HepG2 (cell line): ENCODE results near the gene CLHC1. TPM values are rescaled to one million over a fixed set of nuclear protein-coding genes. Genes with fewer than 3 reads are reported as not detected.
A peak's percentile ranks its signal among the peaks of the same experiment; 100 is the strongest.

Experiments used
- CBX5 ChIP-seq: sonication (generic); formaldehyde crosslinking; IDR thresholded peaks from 2 replicates; pipeline ENCODE4 v1.4.0; 2020; ENCODE audit warnings: missing genetic modification reagents, borderline replicate concordance
- ISL2 ChIP-seq: sonication (generic); formaldehyde crosslinking; IDR thresholded peaks from 2 replicates; pipeline ENCODE4 v1.5.0; 2020; ENCODE audit warnings: missing genetic modification reagents
- KLF13 ChIP-seq: sonication (generic); formaldehyde crosslinking; IDR thresholded peaks from 2 replicates; pipeline ENCODE4 v1.4.0; 2020; ENCODE audit warnings: mild to moderate bottlenecking, missing genetic modification reagents
- MXI1 ChIP-seq: IDR thresholded peaks from 3 replicates; pipeline ENCODE4 v1.6.1; 2012; ENCODE audit warnings: low read depth, low read length, inconsistent platforms, borderline replicate concordance
- NKX3-1 ChIP-seq: sonication (generic); formaldehyde crosslinking; IDR thresholded peaks from 2 replicates; pipeline ENCODE4 v1.5.0; 2020; ENCODE audit warnings: missing genetic modification reagents
- NR1H2 ChIP-seq: sonication (generic); formaldehyde crosslinking; IDR thresholded peaks from 2 replicates; pipeline ENCODE4 v1.8.1; 2022; ENCODE audit warnings: low read depth, missing genetic modification reagents, borderline replicate concordance
- PHF8 ChIP-seq: sonication (generic); formaldehyde crosslinking; IDR thresholded peaks from 2 replicates; pipeline ENCODE4 v1.5.0; 2020; ENCODE audit warnings: missing genetic modification reagents
- POLR2AphosphoS2 ChIP-seq: IDR thresholded peaks from 2 replicates; pipeline ENCODE4 v1.6.1; 2011; ENCODE audit warnings: low read depth, low read length, improper control_type of control experiment
- RAD21 ChIP-seq: fragments of 450-650 bp; formaldehyde crosslinking; IDR thresholded peaks from 2 replicates; pipeline ENCODE4 v1.5.0; 2020; ENCODE audit warnings: mild to moderate bottlenecking
- SIX4 ChIP-seq: sonication (generic); formaldehyde crosslinking; IDR thresholded peaks from 2 replicates; pipeline ENCODE4 v1.4.0; 2020; ENCODE audit warnings: missing genetic modification reagents
- SMYD3 ChIP-seq: sonication (generic); formaldehyde crosslinking; IDR thresholded peaks from 2 replicates; pipeline ENCODE4 v1.8.1; 2023; ENCODE audit warnings: mild to moderate bottlenecking, missing genetic modification reagents
- SPEN ChIP-seq: sonication (generic); formaldehyde crosslinking; IDR thresholded peaks from 2 replicates; pipeline ENCODE4 v1.5.1; 2020; ENCODE audit warnings: low read depth, mild to moderate bottlenecking, missing genetic modification reagents
- TBL1XR1 ChIP-seq: fragments of 150-350 bp; IDR thresholded peaks from 2 replicates; pipeline ENCODE4 v1.6.1; 2014; ENCODE audit warnings: borderline replicate concordance, low read length; ENCODE audit not compliant: partially characterized antibody
- XRCC5 ChIP-seq: fragments of 200-400 bp; formaldehyde crosslinking; optimal IDR thresholded peaks from 2 replicates; pipeline ENCODE3; 2017; ENCODE audit warnings: mild to moderate bottlenecking, low read length
- ZMYM2 ChIP-seq: sonication (generic); formaldehyde crosslinking; IDR thresholded peaks from 2 replicates; pipeline ENCODE4 v1.8.0; 2022; ENCODE audit warnings: mild to moderate bottlenecking, missing genetic modification reagents
- ZNF205 ChIP-seq: IDR thresholded peaks from 2 replicates; pipeline ENCODE4 v1.6.1; 2018; ENCODE audit warnings: missing biosample characterization, missing genetic modification reagents
- ZNF292 ChIP-seq: sonication (generic); formaldehyde crosslinking; IDR thresholded peaks from 2 replicates; pipeline ENCODE4 v1.8.1; 2022; ENCODE audit warnings: mild to moderate bottlenecking, low read depth, missing genetic modification reagents, borderline replicate concordance
- ZNF550 ChIP-seq: sonication (generic); formaldehyde crosslinking; IDR thresholded peaks from 2 replicates; pipeline ENCODE4 v1.4.0; 2020; ENCODE audit warnings: mild to moderate bottlenecking, missing genetic modification reagents, borderline replicate concordance
- ZNF557 ChIP-seq: sonication (generic); formaldehyde crosslinking; IDR thresholded peaks from 2 replicates; pipeline ENCODE4 v1.4.0; 2020; ENCODE audit warnings: missing genetic modification reagents
- ZNF589 ChIP-seq: sonication (generic); formaldehyde crosslinking; conservative IDR thresholded peaks from 2 replicates; pipeline ENCODE4 v1.8.0; 2022; ENCODE audit warnings: mild to moderate bottlenecking, moderate library complexity, missing genetic modification reagents
- ZNF790 ChIP-seq: sonication (generic); formaldehyde crosslinking; IDR thresholded peaks from 2 replicates; pipeline ENCODE4 v1.8.0; 2022; ENCODE audit warnings: missing genetic modification reagents, mild to moderate bottlenecking, borderline replicate concordance
- ZNF850 ChIP-seq: sonication (generic); formaldehyde crosslinking; conservative IDR thresholded peaks from 2 replicates; pipeline ENCODE4 v1.9.0; 2021; ENCODE audit warnings: mild to moderate bottlenecking, missing genetic modification reagents
- ZNF879 ChIP-seq: sonication (generic); formaldehyde crosslinking; IDR thresholded peaks from 2 replicates; pipeline ENCODE4 v1.8.1; 2023; ENCODE audit warnings: missing genetic modification reagents
- polyA plus RNA-seq, 8 experiments: library from polyadenylated mRNA; depleted of rRNA in 3 of 8; stranded (reverse) in 7 of 8; unstranded in 1 of 8; fragments of >200 nt; fragmentation: Illumina TruSeq in 4 of 8; extraction: Trizol in 4 of 8; gene quantifications; 2 replicates each; pipeline versions ENCODE4 v1.2.1 to v1.2.3, GENCODE V29; 2011 to 2016; ENCODE audit warnings: low read depth in 4 of 8, missing spikeins in 1 of 8, mixed read lengths in 1 of 8; ENCODE audit not compliant: insufficient read depth in 1 of 8
- total RNA-seq, 5 experiments: library from RNA; depleted of rRNA; stranded (reverse); fragments of >200 nt; fragmentation: Illumina TruSeq; extraction: Trizol; gene quantifications; 2 replicates each; pipeline ENCODE4 v1.2.3, GENCODE V29; 2016; ENCODE audit warnings: low read depth in 1 of 5
- TF ChIP-seq, protein P1 (sequence below): sonication (generic); formaldehyde crosslinking; IDR thresholded peaks from 2 replicates; pipeline ENCODE4 v1.4.0; 2020; ENCODE audit warnings: missing genetic modification reagents
- TF ChIP-seq, protein P2 (sequence below): fragments of 450-650 bp; IDR thresholded peaks from 2 replicates; pipeline ENCODE4 v1.6.1; 2016
- TF ChIP-seq, protein P3 (sequence below): IDR thresholded peaks from 2 replicates; pipeline ENCODE4 v1.6.1; 2016; ENCODE audit warnings: mild to moderate bottlenecking, missing biosample characterization, missing genetic modification reagents
- TF ChIP-seq, protein P4 (sequence below): sonication (generic); formaldehyde crosslinking; IDR thresholded peaks from 2 replicates; pipeline ENCODE4 v1.8.0; 2022; ENCODE audit warnings: low read depth, missing genetic modification reagents

CLHC1 gene
- total and polyA plus RNA-seq, 2 of the 13 experiments (the other 11 are each of a cell fraction or from before 2014, with no cell fraction given) = 9.8 to 12.6 TPM

DNA sequence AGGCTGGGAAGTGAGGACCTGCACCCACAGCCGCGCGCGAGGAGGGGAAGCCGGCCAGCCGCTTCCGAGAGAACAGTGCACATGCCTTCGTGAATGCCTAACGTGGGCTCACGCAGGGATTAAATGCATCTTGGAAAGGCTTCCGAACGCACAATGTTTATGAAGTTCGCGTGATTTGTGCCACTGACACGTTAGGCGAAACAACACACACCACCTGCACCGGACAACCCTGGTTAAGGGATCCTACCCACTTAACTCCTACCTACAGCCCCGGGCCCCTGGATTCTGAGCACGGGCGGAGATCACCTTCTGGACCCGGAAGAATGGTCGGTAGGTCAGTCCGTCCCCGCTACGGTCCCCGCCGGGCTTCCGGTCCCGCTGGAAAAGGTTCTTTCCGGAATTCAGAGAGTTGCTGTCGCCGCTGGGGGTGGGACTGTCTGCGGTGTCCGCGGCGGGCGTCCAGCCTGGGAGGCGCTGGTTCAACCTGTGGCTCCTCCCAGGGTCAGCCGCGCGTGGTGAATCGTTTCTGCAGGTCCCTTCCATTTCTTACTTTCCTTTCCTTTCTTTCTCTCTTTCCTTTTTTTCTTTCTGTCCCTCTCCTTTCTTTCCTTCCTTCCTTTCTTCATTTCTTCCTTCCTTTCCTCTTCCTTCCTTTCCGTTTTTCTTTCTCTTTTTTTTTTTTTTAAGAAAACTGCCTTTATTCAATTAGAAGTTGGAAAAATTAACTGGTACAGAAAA, 37.0 kb upstream of the CLHC1 start, which contains the start of gene MTIF2 (continued):
- TF ChIP-seq SPEN (CRISPR knock-in tag) = peak; percentile 99
- no peak for TF ChIP-seq ZNF850 (CRISPR knock-in tag)
- 0 out of 2 replicates have a peak, but pooled peaks have one; percentile 81 for TF ChIP-seq KLF13 (CRISPR knock-in tag)
- TF ChIP-seq, protein P1, sequence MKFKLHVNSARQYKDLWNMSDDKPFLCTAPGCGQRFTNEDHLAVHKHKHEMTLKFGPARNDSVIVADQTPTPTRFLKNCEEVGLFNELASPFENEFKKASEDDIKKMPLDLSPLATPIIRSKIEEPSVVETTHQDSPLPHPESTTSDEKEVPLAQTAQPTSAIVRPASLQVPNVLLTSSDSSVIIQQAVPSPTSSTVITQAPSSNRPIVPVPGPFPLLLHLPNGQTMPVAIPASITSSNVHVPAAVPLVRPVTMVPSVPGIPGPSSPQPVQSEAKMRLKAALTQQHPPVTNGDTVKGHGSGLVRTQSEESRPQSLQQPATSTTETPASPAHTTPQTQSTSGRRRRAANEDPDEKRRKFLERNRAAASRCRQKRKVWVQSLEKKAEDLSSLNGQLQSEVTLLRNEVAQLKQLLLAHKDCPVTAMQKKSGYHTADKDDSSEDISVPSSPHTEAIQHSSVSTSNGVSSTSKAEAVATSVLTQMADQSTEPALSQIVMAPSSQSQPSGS = peak; percentile 96
- TF ChIP-seq ZNF879 (CRISPR knock-in tag) = no peak; the same call in 1 of the 2 replicates
- TF ChIP-seq, protein P2, sequence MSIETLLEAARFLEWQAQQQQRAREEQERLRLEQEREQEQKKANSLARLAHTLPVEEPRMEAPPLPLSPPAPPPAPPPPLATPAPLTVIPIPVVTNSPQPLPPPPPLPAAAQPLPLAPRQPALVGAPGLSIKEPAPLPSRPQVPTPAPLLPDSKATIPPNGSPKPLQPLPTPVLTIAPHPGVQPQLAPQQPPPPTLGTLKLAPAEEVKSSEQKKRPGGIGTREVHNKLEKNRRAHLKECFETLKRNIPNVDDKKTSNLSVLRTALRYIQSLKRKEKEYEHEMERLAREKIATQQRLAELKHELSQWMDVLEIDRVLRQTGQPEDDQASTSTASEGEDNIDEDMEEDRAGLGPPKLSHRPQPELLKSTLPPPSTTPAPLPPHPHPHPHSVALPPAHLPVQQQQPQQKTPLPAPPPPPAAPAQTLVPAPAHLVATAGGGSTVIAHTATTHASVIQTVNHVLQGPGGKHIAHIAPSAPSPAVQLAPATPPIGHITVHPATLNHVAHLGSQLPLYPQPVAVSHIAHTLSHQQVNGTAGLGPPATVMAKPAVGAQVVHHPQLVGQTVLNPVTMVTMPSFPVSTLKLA = peak; percentile 56
- TF ChIP-seq ISL2 (CRISPR knock-in tag) = peak; percentile 96
- peak; percentile 95 for TF ChIP-seq NKX3-1 (CRISPR knock-in tag)
- TF ChIP-seq POLR2AphosphoS2 = 0 out of 2 replicates have a peak, but pooled peaks have one; percentile 76
- TF ChIP-seq RAD21 (CRISPR knock-in tag) = no peak; the same call in 1 of the 2 replicates
- TF ChIP-seq, protein P3, sequence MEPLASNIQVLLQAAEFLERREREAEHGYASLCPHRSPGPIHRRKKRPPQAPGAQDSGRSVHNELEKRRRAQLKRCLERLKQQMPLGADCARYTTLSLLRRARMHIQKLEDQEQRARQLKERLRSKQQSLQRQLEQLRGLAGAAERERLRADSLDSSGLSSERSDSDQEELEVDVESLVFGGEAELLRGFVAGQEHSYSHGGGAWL = peak; percentile 95
- TF ChIP-seq, protein P4, sequence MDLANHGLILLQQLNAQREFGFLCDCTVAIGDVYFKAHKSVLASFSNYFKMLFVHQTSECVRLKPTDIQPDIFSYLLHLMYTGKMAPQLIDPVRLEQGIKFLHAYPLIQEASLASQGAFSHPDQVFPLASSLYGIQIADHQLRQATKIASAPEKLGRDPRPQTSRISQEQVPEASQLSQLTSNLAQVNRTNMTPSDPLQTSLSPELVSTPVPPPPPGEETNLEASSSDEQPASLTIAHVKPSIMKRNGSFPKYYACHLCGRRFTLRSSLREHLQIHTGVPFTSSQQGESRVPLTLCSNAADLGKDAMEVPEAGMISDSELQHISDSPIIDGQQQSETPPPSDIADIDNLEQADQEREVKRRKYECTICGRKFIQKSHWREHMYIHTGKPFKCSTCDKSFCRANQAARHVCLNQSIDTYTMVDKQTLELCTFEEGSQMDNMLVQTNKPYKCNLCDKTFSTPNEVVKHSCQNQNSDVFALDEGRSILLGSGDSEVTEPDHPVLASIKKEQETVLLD = peak; percentile 80; the same call in 1 of the 2 replicates
- peak; percentile 98 for TF ChIP-seq SMYD3 (CRISPR knock-in tag)
- TF ChIP-seq CBX5 (CRISPR knock-in tag) = peak; percentile 97
- peak; percentile 96 for TF ChIP-seq PHF8 (CRISPR knock-in tag)
- TF ChIP-seq ZMYM2 (CRISPR knock-in tag) = no peak; the same call in none of the 2 replicates
- TF ChIP-seq ZNF292 (CRISPR knock-in tag) = peak; percentile 80
- peak; percentile 93; the same call in 2 of the 3 replicates for TF ChIP-seq MXI1
- peak; percentile 55 for TF ChIP-seq TBL1XR1
- peak; percentile 82; the same call in 1 of the 2 replicates for TF ChIP-seq ZNF589 (CRISPR knock-in tag)
- TF ChIP-seq ZNF205 (CRISPR knock-in tag) = peak; percentile 92
- peak; percentile 99 for TF ChIP-seq XRCC5
- TF ChIP-seq ZNF550 (CRISPR knock-in tag) = peak; percentile 95
- no peak for TF ChIP-seq ZNF790 (CRISPR knock-in tag)
- 0 out of 2 replicates have a peak, but pooled peaks have one; percentile 38 for TF ChIP-seq SIX4 (CRISPR knock-in tag)
- no peak for TF ChIP-seq ZNF557 (CRISPR knock-in tag)
- TF ChIP-seq NR1H2 (CRISPR knock-in tag) = peak; percentile 90; the same call in 1 of the 2 replicates
